HG03354 (cell line): ENCODE results near the gene C10orf105.

Experiments
- ATAC-seq: cut with Tn5 transposase; IDR thresholded peaks from one replicate; pipeline ENCODE4 v1.9.1; 2021; ENCODE audit warnings: mild to moderate bottlenecking; ENCODE audit not compliant: unreplicated experiment, poor library complexity, severe bottlenecking

The C10orf105 gene

GRCh38 chr10:71687480-71687879 is 32.1 kb downstream of the C10orf105 start:
- ATAC-seq: no peak

GRCh38 chr10:71687077-71687476 is 32.5 kb downstream of the C10orf105 start:
- ATAC-seq: no peak

GRCh38 chr10:71685554-71686232 is 33.9 kb downstream of the C10orf105 start:
- no peak for ATAC-seq

GRCh38 chr10:71684356-71685173 is 35.0 kb downstream of the C10orf105 start:
- ATAC-seq: no peak

- no peak for ATAC-seq
Measured at GRCh38 chr10:71683301-71683700, 36.3 kb downstream of the C10orf105 start.

GRCh38 chr10:71681977-71682376 is 37.6 kb downstream of the C10orf105 start:
- no peak for ATAC-seq

GRCh38 chr10:71679425-71679824 is 40.2 kb downstream of the C10orf105 start:
- ATAC-seq: no peak

GRCh38 chr10:71678057-71678805 is 41.3 kb downstream of the C10orf105 start:
- no peak for ATAC-seq

GRCh38 chr10:71677261-71677660 is 42.3 kb downstream of the C10orf105 start:
- ATAC-seq: no peak

- ATAC-seq: no peak
Measured at GRCh38 chr10:71675295-71675970, 44.1 kb downstream of the C10orf105 start.

GRCh38 chr10:71671994-71672946 is 47.3 kb downstream of the C10orf105 start:
- ATAC-seq: no peak

GRCh38 chr10:71667387-71667752 is 52.2 kb downstream of the C10orf105 start:
- ATAC-seq: no peak

- no peak for ATAC-seq
Measured at GRCh38 chr10:71666639-71667386, 52.8 kb downstream of the C10orf105 start.

- ATAC-seq: no peak
Measured at GRCh38 chr10:71665456-71665855, 54.1 kb downstream of the C10orf105 start.

- ATAC-seq: no peak
Measured at GRCh38 chr10:71664585-71664984, 55.0 kb downstream of the C10orf105 start.

- no peak for ATAC-seq
Measured at GRCh38 chr10:71663311-71663710, 56.3 kb downstream of the C10orf105 start.

- ATAC-seq: no peak
Measured at GRCh38 chr10:71661779-71662336, 57.7 kb downstream of the C10orf105 start.
